H1 (cell line): ENCODE results near the gene KCNH6. TPM values are rescaled to one million over a fixed set of nuclear protein-coding genes. Genes with fewer than 3 reads are reported as not detected.

Experiments used
- BCL11A ChIP-seq, 2 experiments: IDR thresholded peaks; one replicate each; pipeline ENCODE4 v1.6.1; 2011; ENCODE audit warnings: low read depth in 2 of 2, low read length in 2 of 2, mild to moderate bottlenecking in 2 of 2
- CHD1 ChIP-seq: IDR thresholded peaks from 2 replicates; pipeline ENCODE4 v1.6.1; 2012; ENCODE audit warnings: low read depth, low read length, improper control_type of control experiment
- EGR1 ChIP-seq: IDR thresholded peaks from 2 replicates; pipeline ENCODE4 v1.6.1; 2011; ENCODE audit warnings: low read depth, low read length, borderline replicate concordance
- HDAC6 ChIP-seq: IDR thresholded peaks from one replicate; pipeline ENCODE4 v1.7.1; 2012; ENCODE audit warnings: low read depth, mild to moderate bottlenecking, inconsistent platforms, low read length, moderate library complexity
- KDM5A ChIP-seq: fragments of 200-600 bp; IDR thresholded peaks from 2 replicates; pipeline ENCODE4 v1.7.1; 2012; ENCODE audit warnings: mild to moderate bottlenecking, low read length, inconsistent platforms, mixed read lengths
- RAD21 ChIP-seq, 2 experiments: IDR thresholded peaks in 1 of 2; conservative IDR thresholded peaks in 1 of 2; 2 replicates each; pipeline ENCODE4 v1.6.1; 2011; ENCODE audit warnings: low read depth in 2 of 2, low read length in 2 of 2, improper control_type of control experiment in 1 of 2, inconsistent platforms in 1 of 2, mild to moderate bottlenecking in 1 of 2, moderate library complexity in 1 of 2
- RNF2 ChIP-seq: fragments of 200-900, 300-1000 bp; sonication (generic); IDR thresholded peaks from 2 replicates; pipeline ENCODE4 v1.7.1; 2016; ENCODE audit warnings: borderline replicate concordance, low read depth, mild to moderate bottlenecking, antibody characterized with exemption, low read length; ENCODE audit not compliant: poor library complexity, severe bottlenecking; ENCODE audit errors: missing control alignments
- SIRT6 ChIP-seq: IDR thresholded peaks from one replicate; pipeline ENCODE4 v1.7.1; 2012; ENCODE audit warnings: low read length, inconsistent platforms
- SP2 ChIP-seq: IDR thresholded peaks from 2 replicates; pipeline ENCODE4 v1.6.1; 2012; ENCODE audit warnings: mild to moderate bottlenecking, low read length, inconsistent platforms
- YY1 ChIP-seq: IDR thresholded peaks from 2 replicates; pipeline ENCODE4 v1.6.1; 2011; ENCODE audit warnings: low read depth, mild to moderate bottlenecking, low read length
- polyA plus RNA-seq, 7 experiments: library from polyadenylated mRNA; depleted of rRNA in 3 of 7; stranded (reverse) in 5 of 7; unstranded in 2 of 7; fragments of >200 nt in 5 of 7; fragments of 200-250 nt in 2 of 7; gene quantifications; 1 replicate in 5 of 7; 2 replicates in 1 of 7; 4 replicates in 1 of 7; pipeline versions ENCODE4 v1.2.1 to v1.2.3, GENCODE V29; 2011 to 2013; ENCODE audit warnings: missing spikeins in 2 of 7, mixed read lengths in 2 of 7
- total RNA-seq: library from RNA; stranded (reverse); fragmentation: NEBNext Ultra II Directional; extraction: Animal tissue kit (Norgen Biotek cat#: 25700); gene quantifications from 2 replicates; pipeline ENCODE4 v1.2.1, GENCODE V29; 2021
- TF ChIP-seq, protein P1 (sequence below), 3 experiments: IDR thresholded peaks; 1 replicate in 2 of 3; 2 replicates in 1 of 3; pipeline versions ENCODE4 v1.5.1 to v1.6.1; 2011; ENCODE audit warnings: low read length in 3 of 3, mild to moderate bottlenecking in 3 of 3, inconsistent platforms in 2 of 3, low read depth in 1 of 3, moderate library complexity in 1 of 3; ENCODE audit not compliant: insufficient read depth in 1 of 3; ENCODE audit errors: control extremely low read depth in 1 of 3

KCNH6 gene
- total and polyA plus RNA-seq, 2 of the 8 experiments (the other 6 are each of a cell fraction or from before 2014, with no cell fraction given): 1.8 to 3.6 TPM

- TF ChIP-seq, protein P1, sequence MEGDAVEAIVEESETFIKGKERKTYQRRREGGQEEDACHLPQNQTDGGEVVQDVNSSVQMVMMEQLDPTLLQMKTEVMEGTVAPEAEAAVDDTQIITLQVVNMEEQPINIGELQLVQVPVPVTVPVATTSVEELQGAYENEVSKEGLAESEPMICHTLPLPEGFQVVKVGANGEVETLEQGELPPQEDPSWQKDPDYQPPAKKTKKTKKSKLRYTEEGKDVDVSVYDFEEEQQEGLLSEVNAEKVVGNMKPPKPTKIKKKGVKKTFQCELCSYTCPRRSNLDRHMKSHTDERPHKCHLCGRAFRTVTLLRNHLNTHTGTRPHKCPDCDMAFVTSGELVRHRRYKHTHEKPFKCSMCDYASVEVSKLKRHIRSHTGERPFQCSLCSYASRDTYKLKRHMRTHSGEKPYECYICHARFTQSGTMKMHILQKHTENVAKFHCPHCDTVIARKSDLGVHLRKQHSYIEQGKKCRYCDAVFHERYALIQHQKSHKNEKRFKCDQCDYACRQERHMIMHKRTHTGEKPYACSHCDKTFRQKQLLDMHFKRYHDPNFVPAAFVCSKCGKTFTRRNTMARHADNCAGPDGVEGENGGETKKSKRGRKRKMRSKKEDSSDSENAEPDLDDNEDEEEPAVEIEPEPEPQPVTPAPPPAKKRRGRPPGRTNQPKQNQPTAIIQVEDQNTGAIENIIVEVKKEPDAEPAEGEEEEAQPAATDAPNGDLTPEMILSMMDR (IDR thresholded peaks at IDR 0.05; ENCODE audit: control extremely low read depth in 1 of 3, insufficient read depth in 1 of 3, low read depth in 1 of 3, low read length in 3 of 3): peak; percentile 39 to 61 (median 51)
- peak; percentile 12 to 38; a peak in 3 of 4 replicates for TF ChIP-seq RAD21 (IDR thresholded peaks at IDR 0.05 in 1 of 2, conservative IDR thresholded peaks at IDR 0.05 in 1 of 2; ENCODE audit: low read depth in 2 of 2, low read length in 2 of 2)
- TF ChIP-seq BCL11A (IDR thresholded peaks at IDR 0.05; ENCODE audit: low read depth in 2 of 2, low read length in 2 of 2): no peak
- no peak for TF ChIP-seq HDAC6
- TF ChIP-seq YY1: no peak
- TF ChIP-seq KDM5A: no peak
- no peak for TF ChIP-seq CHD1
- TF ChIP-seq SP2: no peak
- TF ChIP-seq RNF2: no peak
- no peak for TF ChIP-seq EGR1
- no peak for TF ChIP-seq SIRT6
Measured at GRCh38 chr17:63497708-63498483, 25.3 kb upstream of the KCNH6 start (continued).
